HG02759 (cell line): ENCODE results near the gene CPM.

Experiments
- ATAC-seq: cut with Tn5 transposase; IDR thresholded peaks from one replicate; pipeline ENCODE4 v1.9.1; 2021; ENCODE audit warnings: mild to moderate bottlenecking, moderate library complexity; ENCODE audit not compliant: unreplicated experiment

CPM gene

GRCh38 chr12:68957273-68957672 lies 24.3 kb upstream of the CPM start:
- ATAC-seq = no peak

- ATAC-seq = no peak
These were observed 23.5 kb upstream of the CPM start for GRCh38 chr12:68956466-68956865.

GRCh38 chr12:68954811-68955210 lies 21.8 kb upstream of the CPM start:
- no peak for ATAC-seq

- ATAC-seq = no peak
These were observed 20.6 kb upstream of the CPM start for GRCh38 chr12:68953536-68953935.

GRCh38 chr12:68951652-68952051 lies 18.7 kb upstream of the CPM start:
- no peak for ATAC-seq

GRCh38 chr12:68950511-68950910 lies 17.5 kb upstream of the CPM start:
- no peak for ATAC-seq

GRCh38 chr12:68945255-68945654 lies 12.3 kb upstream of the CPM start:
- ATAC-seq = no peak

- no peak for ATAC-seq
These were observed 11.5 kb upstream of the CPM start for GRCh38 chr12:68944296-68945076.

GRCh38 chr12:68943848-68944247 lies 10.9 kb upstream of the CPM start:
- ATAC-seq = no peak

GRCh38 chr12:68940731-68941130 lies 7.8 kb upstream of the CPM start:
- ATAC-seq = no peak

GRCh38 chr12:68939505-68939904 lies 6.5 kb upstream of the CPM start:
- ATAC-seq = no peak

- ATAC-seq = no peak
These were observed 1.4 kb upstream of the CPM start for GRCh38 chr12:68934392-68934791.

GRCh38 chr12:68932128-68932960 lies 627 bp downstream of the CPM start:
- peak; percentile 38 for ATAC-seq

GRCh38 chr12:68930178-68930577 lies 2.8 kb downstream of the CPM start:
- no peak for ATAC-seq

GRCh38 chr12:68924546-68924945 lies 8.4 kb downstream of the CPM start:
- ATAC-seq = no peak

- ATAC-seq = no peak
These were observed 13.3 kb downstream of the CPM start for GRCh38 chr12:68919581-68920239.

GRCh38 chr12:68918960-68919359 lies 14.0 kb downstream of the CPM start:
- ATAC-seq = no peak

GRCh38 chr12:68915055-68915454 lies 17.9 kb downstream of the CPM start:
- no peak for ATAC-seq

GRCh38 chr12:68913682-68914081 lies 19.3 kb downstream of the CPM start:
- ATAC-seq = no peak

GRCh38 chr12:68912916-68913315 lies 20.1 kb downstream of the CPM start:
- no peak for ATAC-seq

- no peak for ATAC-seq
These were observed 21.7 kb downstream of the CPM start for GRCh38 chr12:68911197-68911718.
